Measurements from ENCODE around the gene AP1B1. TPM values are rescaled to one million over a fixed set of nuclear protein-coding genes. Genes with fewer than 3 reads are reported as not detected.
A peak's percentile ranks its signal among the peaks of the same experiment; 100 is the strongest.

Gene AP1B1
- total and polyA plus RNA-seq, 4 donors = 17.6 to 63.4 (median 44.0) TPM

DNA sequence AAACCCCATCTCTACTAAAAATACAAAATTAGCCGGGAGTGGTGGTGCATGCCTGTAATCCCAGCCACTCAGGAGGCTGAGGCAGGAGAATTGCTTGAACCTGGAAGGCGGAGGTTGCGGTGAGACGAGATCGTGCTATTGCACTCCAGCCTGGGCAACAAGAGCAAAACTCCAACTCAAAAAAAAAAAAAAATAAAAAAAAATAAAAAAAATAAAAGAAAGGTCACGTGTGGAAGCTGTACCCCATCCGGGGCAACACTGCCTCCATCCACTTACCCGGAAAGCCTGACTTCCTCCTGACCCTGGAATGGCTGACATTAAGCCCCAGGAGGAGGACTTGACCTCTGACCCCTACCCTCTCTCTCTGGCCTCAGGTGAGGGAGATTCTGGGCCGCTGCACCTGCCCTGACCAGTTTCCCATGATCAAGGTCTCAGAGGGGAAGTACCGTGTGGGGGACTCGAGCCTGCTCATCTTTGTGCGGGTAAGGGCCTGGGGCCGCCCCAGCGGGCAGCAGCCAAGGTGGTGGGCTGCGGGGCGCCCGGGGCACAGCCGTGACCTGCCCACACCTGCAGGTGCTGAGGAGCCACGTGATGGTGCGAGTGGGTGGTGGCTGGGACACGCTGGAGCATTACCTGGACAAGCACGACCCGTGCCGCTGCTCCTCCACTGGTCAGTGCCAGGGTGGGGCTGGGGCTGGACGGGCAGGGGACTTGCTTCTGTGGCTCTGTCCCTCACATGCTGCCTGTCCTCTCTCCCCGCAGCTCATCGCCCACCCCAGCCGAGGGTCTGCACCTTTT lies 78.1 kb downstream of the AP1B1 start:
- WGBS = 77% methylated on average over 28 of the region's 28 CpGs
- H3K27ac ChIP-seq (ENCODE audit: low read depth in 1 of 2, low read length in 2 of 2) = peak overlapping the region; percentile 9 to 36
- H3K9me3 ChIP-seq (ENCODE audit: control insufficient read depth in 4 of 4, low read length in 3 of 4) = no peaks in the 10 kb centered on the region
- peaks cover 18 to 66% (median 31%) of the 10 kb centered on the region in 4 donors for H3K4me1 ChIP-seq (ENCODE audit: control insufficient read depth in 4 of 4, insufficient read depth in 4 of 4, low read length in 3 of 4)
- no peak overlapping the region for H3K9ac ChIP-seq (ENCODE audit: low read depth in 1 of 2, low read length in 2 of 2)
- H3K27me3 ChIP-seq (ENCODE audit: control insufficient read depth in 4 of 4, insufficient read depth in 4 of 4, low read length in 3 of 4) = peaks cover 0 to 4% (median 0%) of the 10 kb centered on the region in 4 donors
- no peaks in the 10 kb centered on the region for H3K36me3 ChIP-seq (ENCODE audit: control insufficient read depth in 4 of 4, insufficient read depth in 3 of 4, low read depth in 1 of 4, low read length in 3 of 4)
- H3K4me3 ChIP-seq (ENCODE audit: low read depth in 1 of 3, low read length in 3 of 3) = no peak overlapping the region
- TF ChIP-seq FOXA1 (IDR thresholded peaks at IDR 0.05) = no peak
- no peak for TF ChIP-seq JUND (IDR thresholded peaks at IDR 0.05)
- no peak for TF ChIP-seq EGR1 (IDR thresholded peaks at IDR 0.05; ENCODE audit: low read depth in 2 of 2)
- no peak for TF ChIP-seq GABPA (IDR thresholded peaks at IDR 0.05 in 1 of 2, conservative IDR thresholded peaks at IDR 0.05 in 1 of 2)
- TF ChIP-seq YY1 (IDR thresholded peaks at IDR 0.05) = no peak
- TF ChIP-seq NR2F2 (IDR thresholded peaks at IDR 0.05) = peak; percentile 62
- TF ChIP-seq, protein P1, sequence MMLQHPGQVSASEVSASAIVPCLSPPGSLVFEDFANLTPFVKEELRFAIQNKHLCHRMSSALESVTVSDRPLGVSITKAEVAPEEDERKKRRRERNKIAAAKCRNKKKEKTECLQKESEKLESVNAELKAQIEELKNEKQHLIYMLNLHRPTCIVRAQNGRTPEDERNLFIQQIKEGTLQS (IDR thresholded peaks at IDR 0.05) = no peak
- DNase-seq (ENCODE audit: low spot score) = no peak

DNA sequence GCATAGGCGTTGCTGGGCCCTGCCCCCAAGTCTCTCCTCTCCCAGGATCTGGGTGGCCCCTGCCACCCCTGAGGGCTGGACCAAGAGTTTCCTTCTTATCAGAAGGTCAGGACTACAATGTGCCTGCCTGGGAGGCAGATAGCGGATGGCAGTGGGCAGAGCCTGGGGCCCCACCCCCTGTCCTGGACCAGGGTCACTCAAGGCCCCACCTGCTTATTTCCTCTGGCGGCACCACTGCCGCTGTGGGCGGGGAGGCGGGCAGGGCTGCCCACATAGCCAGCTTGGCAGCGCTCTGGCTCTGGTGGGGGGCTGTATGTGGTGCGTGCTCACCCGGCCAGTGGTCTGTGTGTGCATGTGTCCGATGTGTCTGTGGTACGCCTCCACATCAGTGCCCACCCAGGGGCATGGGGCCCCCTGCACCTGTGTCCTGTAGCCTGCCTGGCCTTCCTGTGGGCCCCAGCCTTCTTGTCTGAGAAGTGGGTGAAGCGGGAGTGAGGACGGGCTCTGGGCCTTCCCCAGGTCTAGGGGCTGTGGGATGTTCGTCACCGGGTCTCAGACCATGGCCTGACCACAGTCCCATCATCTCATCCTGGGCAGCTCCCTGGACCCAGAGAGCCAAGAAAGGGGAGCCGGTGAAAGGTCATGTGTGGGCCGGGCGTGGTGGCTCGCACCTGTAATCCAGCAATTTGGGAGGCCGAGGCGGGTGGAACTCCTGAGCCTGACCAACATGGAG lies 78.9 kb downstream of the AP1B1 start:
- Histone ChIP-seq H3K27ac (ENCODE audit: low read depth in 1 of 2, low read length in 2 of 2) (peak overlapping the region in 1 of 2 donors; percentile 25), H3K27me3 (ENCODE audit: control insufficient read depth in 4 of 4, insufficient read depth in 4 of 4, low read length in 3 of 4) (peaks cover 0 to 4% (median 0%) of the 10 kb centered on the region in 4 donors), H3K4me3 (ENCODE audit: low read depth in 1 of 3, low read length in 3 of 3) (peak overlapping the region in 1 of 3 donors; percentile 0), H3K9ac (ENCODE audit: low read depth in 1 of 2, low read length in 2 of 2) (no peak overlapping the region), H3K9me3 (ENCODE audit: control insufficient read depth in 4 of 4, low read length in 3 of 4) (no peaks in the 10 kb centered on the region), H3K36me3 (ENCODE audit: control insufficient read depth in 4 of 4, insufficient read depth in 3 of 4, low read depth in 1 of 4, low read length in 3 of 4) (no peaks in the 10 kb centered on the region), H3K4me1 (ENCODE audit: control insufficient read depth in 4 of 4, insufficient read depth in 4 of 4, low read length in 3 of 4) (peaks cover 17 to 58% (median 25%) of the 10 kb centered on the region in 4 donors)
- DNase-seq (ENCODE audit: low spot score) = peak; percentile 63
- TF ChIP-seq HNF4A (conservative IDR thresholded peaks at IDR 0.05) (no peak), NR2F2 (IDR thresholded peaks at IDR 0.05) (no peak), YY1 (IDR thresholded peaks at IDR 0.05) (no peak), RXRA (IDR thresholded peaks at IDR 0.05) (no peak), FOXA2 (IDR thresholded peaks at IDR 0.05) (no peak), RAD21 (IDR thresholded peaks at IDR 0.05) (no peak), HNF4G (IDR thresholded peaks at IDR 0.05) (no peak)
- TF ChIP-seq, protein P2, sequence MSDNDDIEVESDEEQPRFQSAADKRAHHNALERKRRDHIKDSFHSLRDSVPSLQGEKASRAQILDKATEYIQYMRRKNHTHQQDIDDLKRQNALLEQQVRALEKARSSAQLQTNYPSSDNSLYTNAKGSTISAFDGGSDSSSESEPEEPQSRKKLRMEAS (IDR thresholded peaks at IDR 0.05) = no peak
- WGBS = 77% methylated on average over 21 of the region's 21 CpGs

DNA sequence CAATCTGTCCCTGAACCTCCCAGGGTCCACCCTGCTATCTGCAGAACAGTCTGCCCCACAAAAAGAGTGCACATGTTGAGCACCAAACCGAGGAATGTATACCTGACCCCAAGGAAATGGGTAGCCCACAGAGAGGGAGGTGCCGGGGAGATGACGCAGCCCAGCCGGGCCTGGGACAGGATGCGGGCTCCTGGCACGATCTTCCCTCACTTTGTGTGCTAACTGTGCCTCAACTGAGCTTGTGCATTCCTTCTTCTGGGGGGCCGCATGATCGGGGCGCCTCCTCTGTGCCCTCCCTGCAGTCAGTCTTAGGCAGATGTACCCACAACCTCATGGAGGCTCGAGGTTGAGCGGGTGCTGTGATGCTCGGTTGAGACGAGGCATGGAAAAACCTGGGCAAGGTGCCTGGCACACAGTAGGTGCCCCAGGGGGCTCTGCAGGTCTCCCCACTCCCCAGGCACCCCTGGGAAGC lies 79.5 kb downstream of the AP1B1 start:
- 74% methylated on average over 13 of the region's 13 CpGs for WGBS
- H3K4me1 ChIP-seq (ENCODE audit: control insufficient read depth in 4 of 4, insufficient read depth in 4 of 4, low read length in 3 of 4) = peaks cover 12 to 51% (median 22%) of the 10 kb centered on the region in 4 donors
- H3K4me3 ChIP-seq (ENCODE audit: low read depth in 1 of 3, low read length in 3 of 3) = peak overlapping the region in 1 of 3 donors; percentile 0

More for the DNA sequence above, 79.5 kb downstream of the AP1B1 start:
- Histone ChIP-seq H3K9me3 (ENCODE audit: control insufficient read depth in 4 of 4, low read length in 3 of 4) (no peaks in the 10 kb centered on the region), H3K36me3 (ENCODE audit: control insufficient read depth in 4 of 4, insufficient read depth in 3 of 4, low read depth in 1 of 4, low read length in 3 of 4) (no peaks in the 10 kb centered on the region), H3K27me3 (ENCODE audit: control insufficient read depth in 4 of 4, insufficient read depth in 4 of 4, low read length in 3 of 4) (no peaks in the 10 kb centered on the region), H3K27ac (ENCODE audit: low read depth in 1 of 2, low read length in 2 of 2) (peak overlapping the region in 1 of 2 donors; percentile 25), H3K9ac (ENCODE audit: low read depth in 1 of 2, low read length in 2 of 2) (no peak overlapping the region)
- TF ChIP-seq, protein P3, sequence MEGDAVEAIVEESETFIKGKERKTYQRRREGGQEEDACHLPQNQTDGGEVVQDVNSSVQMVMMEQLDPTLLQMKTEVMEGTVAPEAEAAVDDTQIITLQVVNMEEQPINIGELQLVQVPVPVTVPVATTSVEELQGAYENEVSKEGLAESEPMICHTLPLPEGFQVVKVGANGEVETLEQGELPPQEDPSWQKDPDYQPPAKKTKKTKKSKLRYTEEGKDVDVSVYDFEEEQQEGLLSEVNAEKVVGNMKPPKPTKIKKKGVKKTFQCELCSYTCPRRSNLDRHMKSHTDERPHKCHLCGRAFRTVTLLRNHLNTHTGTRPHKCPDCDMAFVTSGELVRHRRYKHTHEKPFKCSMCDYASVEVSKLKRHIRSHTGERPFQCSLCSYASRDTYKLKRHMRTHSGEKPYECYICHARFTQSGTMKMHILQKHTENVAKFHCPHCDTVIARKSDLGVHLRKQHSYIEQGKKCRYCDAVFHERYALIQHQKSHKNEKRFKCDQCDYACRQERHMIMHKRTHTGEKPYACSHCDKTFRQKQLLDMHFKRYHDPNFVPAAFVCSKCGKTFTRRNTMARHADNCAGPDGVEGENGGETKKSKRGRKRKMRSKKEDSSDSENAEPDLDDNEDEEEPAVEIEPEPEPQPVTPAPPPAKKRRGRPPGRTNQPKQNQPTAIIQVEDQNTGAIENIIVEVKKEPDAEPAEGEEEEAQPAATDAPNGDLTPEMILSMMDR (IDR thresholded peaks at IDR 0.05; ENCODE audit: low read depth, low read length, missing input control) = no peak
- TF ChIP-seq HNF4A (conservative IDR thresholded peaks at IDR 0.05) (no peak), TAF1 (conservative IDR thresholded peaks at IDR 0.05) (no peak), EGR1 (IDR thresholded peaks at IDR 0.05; ENCODE audit: low read depth in 2 of 2) (no peak), FOXA1 (IDR thresholded peaks at IDR 0.05) (no peak)
- TF ChIP-seq, protein P2 (IDR thresholded peaks at IDR 0.05) = no peak
- DNase-seq (ENCODE audit: low spot score) = no peak
